Kidney glomerular epithelial cell (primary cell): Measurements from ENCODE around the gene MZT1.

Experiments
- DNase-seq: peaks from one replicate; lab custom pipeline; 2025; lab: John Stamatoyannopoulos, UW

Gene MZT1

GRCh38 chr13:72680353-72680752 is 47.1 kb downstream of the MZT1 start:
- no peak for DNase-seq

- DNase-seq = no peak
Observed at GRCh38 chr13:72678312-72678711, 49.1 kb downstream of the MZT1 start.

GRCh38 chr13:72677431-72677830 is 50.0 kb downstream of the MZT1 start:
- DNase-seq = no peak

GRCh38 chr13:72666391-72666790 is 61.0 kb downstream of the MZT1 start:
- DNase-seq = no peak

GRCh38 chr13:72662548-72662947 is 64.9 kb downstream of the MZT1 start:
- DNase-seq = no peak
